Inflammatory macrophage (primary cell): ENCODE data around the gene EDEM1.
"Not testable (repeated sequence)": the region's sequence is repeated elsewhere in the genome, so short reads cannot be mapped to it uniquely, and the experiment has no call there.

ENCODE experiments used
- DNase-seq, 2 donors: peaks; one replicate each; pipeline ENCODE4 v3.0.0-alpha.2; 2020 to 2022

Gene EDEM1

GRCh38 chr3:5179036-5179435 is 8.5 kb upstream of the EDEM1 start:
- DNase-seq, result not testable (repeated sequence)

DNA sequence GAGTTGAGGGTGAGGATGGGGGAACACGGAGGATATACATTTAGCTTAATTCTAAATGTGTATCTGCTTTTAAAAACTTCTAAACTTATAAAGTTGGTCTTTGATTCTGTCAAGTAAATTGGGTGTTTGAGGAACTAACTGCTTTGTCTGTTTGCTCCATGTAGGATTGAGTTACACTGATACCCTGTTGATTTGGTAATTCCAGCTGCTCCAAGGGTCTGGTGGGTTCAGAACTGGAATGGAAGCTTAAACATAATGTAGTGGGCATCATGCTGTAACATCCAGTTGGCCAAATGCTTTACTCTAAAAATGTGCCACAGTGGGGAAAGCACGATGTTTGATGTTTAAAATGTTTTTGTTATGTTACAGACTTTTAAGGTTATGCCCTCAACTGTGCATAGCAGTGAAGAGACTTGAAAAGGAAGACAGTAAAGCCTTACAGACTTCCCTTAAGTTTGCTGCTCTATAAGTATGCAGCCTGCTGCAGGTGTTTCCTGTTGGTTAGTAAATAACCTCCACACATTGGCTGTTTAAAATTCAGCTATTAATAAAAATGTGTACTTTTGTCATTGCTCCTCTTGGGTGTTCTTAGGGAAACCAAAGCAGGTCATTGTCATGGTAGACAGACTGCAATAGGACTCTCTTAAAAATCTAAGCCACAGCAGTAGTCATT is 5.9 kb upstream of the EDEM1 start:
- DNase-seq, result no peak

DNA sequence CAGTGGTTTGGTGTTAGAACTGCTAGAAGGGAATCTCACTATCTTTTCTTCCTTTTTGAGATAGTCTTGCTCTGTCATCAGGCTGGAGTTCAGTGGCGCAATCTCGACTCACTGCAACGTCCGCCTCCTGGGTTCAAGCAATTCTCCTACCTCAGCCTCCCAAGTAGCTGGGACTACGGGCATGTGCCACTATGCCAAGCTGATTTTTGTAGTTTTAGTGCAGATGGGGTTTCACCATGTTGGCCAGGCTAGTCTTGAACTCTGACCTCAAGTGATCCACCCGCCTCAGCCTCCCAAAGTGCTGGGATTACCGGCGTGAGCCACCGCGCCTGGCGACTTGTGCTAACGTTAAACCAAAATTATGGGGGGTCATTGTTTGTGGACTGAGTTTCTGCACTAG is 3.8 kb upstream of the EDEM1 start:
- peak; percentile 29 to 37 for DNase-seq

GRCh38 chr3:5184499-5184898 is 3.0 kb upstream of the EDEM1 start:
- no peak for DNase-seq

DNA sequence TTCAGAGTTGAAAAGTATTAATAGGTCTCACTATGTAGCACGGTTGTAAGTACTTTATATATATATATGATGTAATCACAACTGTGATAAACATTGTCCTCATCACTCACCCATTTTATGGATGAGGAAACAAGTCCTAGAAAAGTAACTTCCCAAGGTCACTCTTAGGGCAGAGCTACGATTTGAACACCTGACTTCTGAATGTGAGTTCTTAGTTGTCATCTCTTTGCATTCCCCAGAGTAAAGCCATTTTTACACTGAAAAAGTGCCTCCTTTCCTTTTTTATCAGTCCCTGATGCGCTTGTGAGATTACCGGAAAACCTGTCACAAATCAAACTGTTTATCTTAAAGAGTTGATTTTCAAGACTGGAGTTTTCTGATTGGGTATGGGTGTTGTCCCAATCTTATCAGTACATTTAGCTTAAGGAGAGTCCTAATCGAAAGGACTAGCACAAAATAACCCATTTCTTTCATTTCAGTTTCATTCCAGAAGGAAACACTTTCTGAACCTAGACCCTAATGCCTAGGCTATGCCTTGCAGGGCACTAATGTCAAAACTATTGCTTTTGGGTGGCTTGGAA is 2.3 kb upstream of the EDEM1 start:
- no peak for DNase-seq

GRCh38 chr3:5186089-5186857 is 1.2 kb upstream of the EDEM1 start:
- DNase-seq, result peak; percentile 95 to 96

DNA sequence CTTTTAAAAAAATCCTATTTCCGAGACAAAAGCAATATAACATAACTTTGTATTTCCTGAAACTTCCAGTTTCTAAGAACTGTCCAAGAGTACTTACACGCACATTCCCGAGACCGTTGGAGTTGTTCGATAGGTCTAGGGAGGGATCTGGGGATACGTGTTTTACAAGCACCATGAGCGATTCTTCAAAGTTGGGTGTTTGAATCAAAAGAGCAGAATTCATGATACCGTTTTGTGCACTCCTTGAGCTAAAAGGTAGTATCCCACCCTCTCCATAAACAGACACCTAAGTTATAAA is 700 bp upstream of the EDEM1 start:
- no peak for DNase-seq

DNA sequence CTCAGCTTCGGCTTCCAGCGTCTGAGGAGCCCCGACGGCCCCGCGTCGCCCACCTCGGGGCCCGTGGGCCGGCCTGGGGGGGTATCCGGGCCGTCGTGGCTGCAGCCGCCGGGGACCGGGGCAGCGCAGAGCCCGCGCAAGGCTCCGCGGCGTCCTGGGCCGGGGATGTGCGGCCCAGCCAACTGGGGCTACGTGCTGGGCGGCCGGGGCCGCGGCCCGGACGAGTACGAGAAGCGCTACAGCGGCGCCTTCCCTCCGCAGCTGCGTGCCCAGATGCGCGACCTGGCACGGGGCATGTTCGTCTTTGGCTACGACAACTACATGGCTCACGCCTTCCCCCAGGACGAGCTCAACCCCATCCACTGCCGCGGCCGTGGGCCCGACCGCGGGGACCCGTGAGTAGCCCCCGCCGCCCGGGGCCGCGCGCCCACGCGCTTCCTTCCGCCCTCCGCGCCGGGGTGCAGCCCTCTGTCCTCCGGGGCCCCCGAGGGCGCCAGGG is 462 bp downstream of the EDEM1 start:
- DNase-seq, result peak; percentile 63 to 75

DNA sequence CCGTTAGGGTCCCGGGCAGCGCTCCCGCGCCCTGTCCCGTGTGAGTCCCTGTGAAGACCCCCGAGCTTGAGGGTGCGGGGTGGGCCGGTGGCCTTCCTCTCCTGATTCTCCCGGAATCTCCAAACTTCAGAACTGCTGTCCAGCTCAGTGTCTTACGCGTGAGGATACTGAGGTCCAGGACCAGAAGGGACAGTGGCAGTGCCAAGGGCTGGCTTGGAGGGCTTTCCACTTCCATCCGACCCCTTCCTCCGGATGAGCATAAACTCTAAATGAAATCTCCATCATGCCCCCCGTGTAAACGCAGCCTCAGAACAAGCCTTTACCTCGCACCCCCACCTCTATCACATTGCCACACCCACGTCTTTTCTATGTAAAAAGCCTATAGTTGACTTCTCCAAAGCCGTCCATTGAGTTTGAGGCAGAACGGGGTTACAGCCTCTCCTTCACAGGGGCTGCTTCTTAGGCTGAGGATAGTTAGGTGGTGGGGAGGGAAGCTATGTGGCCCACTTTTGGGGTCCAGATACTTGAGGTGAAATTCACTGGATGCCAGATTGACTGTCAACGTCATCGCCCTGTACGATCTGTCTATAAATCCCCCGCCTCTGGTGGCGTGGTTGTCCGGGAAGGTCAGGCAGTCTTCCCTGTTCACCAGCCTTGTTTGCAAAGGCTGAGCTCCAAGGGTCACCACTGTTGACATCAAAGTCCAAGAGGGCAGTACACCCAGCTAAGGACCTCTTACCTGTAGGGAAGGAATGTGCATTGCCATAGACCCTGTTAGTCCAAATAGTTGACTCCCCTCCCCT is 1.1 kb downstream of the EDEM1 start:
- DNase-seq, result peak; percentile 63 to 68

- no peak for DNase-seq
Measured at GRCh38 chr3:5190147-5190791, 2.8 kb downstream of the EDEM1 start.

- no peak for DNase-seq
Measured at GRCh38 chr3:5191555-5192304, 4.2 kb downstream of the EDEM1 start.

DNA sequence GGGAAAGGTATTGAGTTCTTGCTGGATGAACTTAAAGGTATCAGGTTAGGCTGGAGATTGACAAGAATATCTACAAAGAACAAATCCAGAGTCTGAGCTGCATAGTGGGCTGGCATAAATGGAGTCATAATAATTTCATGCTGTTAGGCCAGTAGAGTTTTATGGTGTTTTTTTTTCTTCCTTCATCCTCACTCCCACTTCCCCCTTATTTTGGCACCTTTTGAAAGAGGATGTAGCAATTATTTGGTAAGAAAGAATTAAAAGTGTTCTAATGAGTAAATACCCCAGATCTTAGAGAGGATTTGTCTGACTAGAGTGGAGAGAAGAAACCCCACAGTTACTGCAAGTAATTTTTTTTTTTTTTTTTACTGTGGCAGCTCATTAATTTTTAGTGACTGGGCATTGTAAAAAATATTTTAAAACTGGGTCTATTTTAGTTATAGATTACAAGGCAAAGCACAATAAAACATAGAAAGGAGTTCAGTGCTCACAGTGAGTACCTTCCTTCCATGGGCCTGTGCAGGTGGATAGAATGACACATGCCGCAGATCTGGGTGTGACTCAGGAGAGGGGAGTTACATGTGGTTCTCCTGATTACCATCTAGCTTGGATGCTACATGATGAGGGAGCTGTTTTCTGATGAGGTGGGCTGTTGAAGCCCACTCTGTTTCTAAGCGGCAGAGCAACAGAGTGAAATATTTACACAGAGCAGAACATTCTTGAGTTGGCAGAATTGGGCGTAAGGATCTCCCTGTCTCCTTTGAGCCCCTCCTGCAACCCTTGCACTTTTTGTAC is 5.3 kb downstream of the EDEM1 start:
- peak in 1 of 2 donors; percentile 50 for DNase-seq

DNA sequence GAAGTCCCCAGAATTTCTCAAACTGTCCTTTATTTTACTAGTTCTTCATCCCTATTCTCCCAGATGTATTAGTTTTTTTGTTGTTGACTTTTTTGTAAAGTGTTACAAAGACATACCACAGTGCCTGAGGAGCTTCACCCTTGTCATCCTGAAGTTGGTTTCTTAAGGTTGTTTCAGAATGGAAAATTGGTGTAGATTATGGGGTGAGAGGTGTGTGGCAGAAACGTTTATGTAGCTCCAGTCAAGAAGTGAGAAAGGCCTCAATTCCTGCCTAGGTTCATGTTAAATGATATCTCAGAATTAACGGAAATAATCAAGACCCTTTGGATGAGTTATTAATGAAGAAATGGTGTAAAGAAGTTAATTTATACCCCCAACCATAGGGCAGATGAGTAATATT is 6.8 kb downstream of the EDEM1 start:
- DNase-seq, result no peak

- DNase-seq, result peak; percentile 69 to 82
Measured at GRCh38 chr3:5194801-5195509, 7.4 kb downstream of the EDEM1 start.

DNA sequence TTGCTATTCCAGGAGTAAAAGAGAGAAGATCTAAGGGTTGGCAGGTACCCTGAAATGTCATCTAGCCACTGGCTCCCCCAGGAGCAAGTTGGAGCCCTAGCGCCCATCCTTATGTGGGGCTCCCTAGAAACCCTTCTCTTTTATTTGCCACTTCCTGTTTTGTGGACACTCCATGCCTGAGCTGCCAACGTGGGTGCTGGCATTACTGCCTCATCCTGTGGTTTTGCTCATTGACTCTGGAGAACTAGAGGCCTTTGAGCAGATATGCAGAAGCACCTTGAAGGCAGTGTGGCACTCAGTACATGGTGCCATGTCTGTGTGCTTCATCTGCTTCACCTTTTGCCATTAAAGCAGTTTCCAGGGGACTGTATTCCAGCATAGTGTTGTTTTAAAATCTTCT is 8.1 kb downstream of the EDEM1 start:
- peak; percentile 87 to 92 for DNase-seq

- no peak for DNase-seq
Measured at GRCh38 chr3:5197022-5197421, 9.5 kb downstream of the EDEM1 start.

GRCh38 chr3:5197470-5198312 is 10.2 kb downstream of the EDEM1 start:
- peak; percentile 79 to 89 for DNase-seq

DNA sequence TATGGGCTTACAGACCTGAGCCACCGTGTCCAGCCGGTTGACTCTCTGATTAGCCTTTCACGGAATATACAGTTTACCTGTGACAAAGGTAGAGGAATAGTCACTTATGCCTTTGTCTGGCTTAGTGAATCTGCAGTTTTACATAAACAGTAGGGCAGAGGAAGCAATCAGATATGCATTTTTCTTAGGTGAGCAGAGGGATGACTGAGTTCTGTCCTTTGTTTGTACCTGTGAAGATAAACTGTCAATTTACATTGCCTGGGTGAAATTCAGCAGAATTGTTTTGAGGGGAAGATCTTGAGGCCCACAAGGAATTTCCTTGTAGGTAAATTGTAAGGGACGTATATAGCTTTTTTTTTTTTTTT is 10.8 kb downstream of the EDEM1 start:
- DNase-seq, result no peak

GRCh38 chr3:5198986-5199731 is 11.7 kb downstream of the EDEM1 start:
- DNase-seq, result peak; percentile 80 to 82
